ENCODE data around the gene ARHGAP44. TPM values are rescaled to one million over a fixed set of nuclear protein-coding genes. Genes with fewer than 3 reads are reported as not detected.

ARHGAP44 gene
- total RNA-seq, 1 experiment from 2014 or later: 0.40 TPM

DNA sequence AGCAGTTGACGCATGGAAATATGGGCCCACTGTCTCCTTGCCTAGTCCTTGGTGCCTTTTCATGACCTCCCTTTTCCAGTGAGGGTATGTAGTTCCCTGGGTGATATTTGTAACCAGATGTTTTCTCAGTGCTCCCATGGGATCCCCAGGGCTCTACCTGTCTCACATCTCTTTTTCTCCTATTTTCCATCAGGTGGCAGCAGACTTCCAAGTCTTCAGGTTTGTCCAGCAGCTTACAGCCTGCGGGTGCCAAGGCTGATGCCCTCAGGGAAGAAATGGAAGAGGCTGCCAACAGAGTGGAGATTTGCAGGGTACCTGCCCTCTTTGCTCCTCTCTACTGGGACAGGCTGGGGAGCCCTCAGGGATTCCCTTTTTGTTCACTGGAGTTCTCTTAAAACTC is 139.4 kb downstream of the ARHGAP44 start:
- Histone ChIP-seq H2AFZ (ENCODE audit: low read length) (no peak overlapping the region), H3K4me2 (ENCODE audit: low read length) (no peak overlapping the region), H3K27me3 (ENCODE audit: low read length) (peaks cover 21% of the 10 kb centered on the region), H3K36me3 (ENCODE audit: low read depth, low read length) (no peaks in the 10 kb centered on the region), H3K9me3 (ENCODE audit: low read length) (0 out of 2 replicates have a peak, but pooled peaks cover 3% of the 10 kb centered on the region), H3F3A (ENCODE audit: low read length, unreplicated experiment) (no peaks in the 10 kb centered on the region), H3K9me2 (replicated peaks; ENCODE audit: low read length) (no peaks in the 10 kb centered on the region), H3K4me3 (ENCODE audit: low read length) (no peak overlapping the region), H3K79me2 (ENCODE audit: low read length) (no peaks in the 10 kb centered on the region), H4K20me1 (ENCODE audit: low read length) (no peaks in the 10 kb centered on the region), H3K27ac (ENCODE audit: low read length) (no peak overlapping the region), H3K9ac (ENCODE audit: low read length) (no peak overlapping the region), H3K4me1 (ENCODE audit: insufficient read depth, low read length) (no peaks in the 10 kb centered on the region)
- TF ChIP-seq, protein P1, sequence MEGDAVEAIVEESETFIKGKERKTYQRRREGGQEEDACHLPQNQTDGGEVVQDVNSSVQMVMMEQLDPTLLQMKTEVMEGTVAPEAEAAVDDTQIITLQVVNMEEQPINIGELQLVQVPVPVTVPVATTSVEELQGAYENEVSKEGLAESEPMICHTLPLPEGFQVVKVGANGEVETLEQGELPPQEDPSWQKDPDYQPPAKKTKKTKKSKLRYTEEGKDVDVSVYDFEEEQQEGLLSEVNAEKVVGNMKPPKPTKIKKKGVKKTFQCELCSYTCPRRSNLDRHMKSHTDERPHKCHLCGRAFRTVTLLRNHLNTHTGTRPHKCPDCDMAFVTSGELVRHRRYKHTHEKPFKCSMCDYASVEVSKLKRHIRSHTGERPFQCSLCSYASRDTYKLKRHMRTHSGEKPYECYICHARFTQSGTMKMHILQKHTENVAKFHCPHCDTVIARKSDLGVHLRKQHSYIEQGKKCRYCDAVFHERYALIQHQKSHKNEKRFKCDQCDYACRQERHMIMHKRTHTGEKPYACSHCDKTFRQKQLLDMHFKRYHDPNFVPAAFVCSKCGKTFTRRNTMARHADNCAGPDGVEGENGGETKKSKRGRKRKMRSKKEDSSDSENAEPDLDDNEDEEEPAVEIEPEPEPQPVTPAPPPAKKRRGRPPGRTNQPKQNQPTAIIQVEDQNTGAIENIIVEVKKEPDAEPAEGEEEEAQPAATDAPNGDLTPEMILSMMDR (conservative IDR thresholded peaks at IDR 0.05; ENCODE audit: low read depth, low read length): peak; percentile 71
- no peak for TF ChIP-seq EZH2 (IDR thresholded peaks at IDR 0.05; ENCODE audit: low read length, unreplicated experiment)
- no peak for TF ChIP-seq EZH2phosphoT487 (IDR thresholded peaks at IDR 0.05; ENCODE audit: borderline replicate concordance, low read length)
- DNase-seq (peak; percentile 44), ATAC-seq (no peak; the same call in 1 of the 2 replicates)
- POLR2A ChIA-PET (ENCODE audit: unreplicated experiment): no interaction called here
- CTCF ChIA-PET: no interaction called here
- intact Hi-C loops (cut with micrococcal nuclease): loop anchor here (2.0 kb wide), 1 partner anchor 74 kb away; no protein-coding TSS in a partner anchor
- BruUV-seq (replicated peaks): no TSS peak

GRCh38 chr17:12936501-12936900 is 147.2 kb downstream of the ARHGAP44 start:
- Histone ChIP-seq H3K9ac (ENCODE audit: low read length) (no peak overlapping the region), H3K4me1 (ENCODE audit: insufficient read depth, low read length) (no peaks in the 10 kb centered on the region), H3F3A (ENCODE audit: low read length, unreplicated experiment) (no peaks in the 10 kb centered on the region), H3K4me2 (ENCODE audit: low read length) (no peak overlapping the region), H4K20me1 (ENCODE audit: low read length) (no peaks in the 10 kb centered on the region), H3K79me2 (ENCODE audit: low read length) (no peaks in the 10 kb centered on the region), H2AFZ (ENCODE audit: low read length) (no peak overlapping the region), H3K27ac (ENCODE audit: low read length) (no peak overlapping the region), H3K36me3 (ENCODE audit: low read depth, low read length) (no peaks in the 10 kb centered on the region), H3K9me2 (replicated peaks; ENCODE audit: low read length) (no peaks in the 10 kb centered on the region), H3K4me3 (ENCODE audit: low read length) (no peak overlapping the region), H3K27me3 (ENCODE audit: low read length) (peaks cover 17% of the 10 kb centered on the region; the same call in 1 of the 2 replicates), H3K9me3 (ENCODE audit: low read length) (peaks cover 20% of the 10 kb centered on the region; the same call in 1 of the 2 replicates)
- ChIA-PET POLR2A (ENCODE audit: unreplicated experiment) (no interaction called here), CTCF (no interaction called here)
- ATAC-seq (no peak), DNase-seq (no peak)
- intact Hi-C loops (cut with micrococcal nuclease): no loop called here
- no peak for TF ChIP-seq EZH2 (IDR thresholded peaks at IDR 0.05; ENCODE audit: low read length, unreplicated experiment)
- TF ChIP-seq, protein P1 (conservative IDR thresholded peaks at IDR 0.05; ENCODE audit: low read depth, low read length): no peak
- no peak for TF ChIP-seq EZH2phosphoT487 (IDR thresholded peaks at IDR 0.05; ENCODE audit: borderline replicate concordance, low read length)
- no TSS peak for BruUV-seq (replicated peaks)

GRCh38 chr17:12940699-12941098 is 151.4 kb downstream of the ARHGAP44 start:
- ChIA-PET POLR2A (ENCODE audit: unreplicated experiment) (no interaction called here), CTCF (no interaction called here)
- H4K20me1 ChIP-seq (ENCODE audit: low read length): no peaks in the 10 kb centered on the region
- peaks cover 17% of the 10 kb centered on the region; the same call in 1 of the 2 replicates for H3K9me3 ChIP-seq (ENCODE audit: low read length)
- no peak overlapping the region for H3K4me2 ChIP-seq (ENCODE audit: low read length)
- no peak overlapping the region for H3K27ac ChIP-seq (ENCODE audit: low read length)
- no peak overlapping the region for H2AFZ ChIP-seq (ENCODE audit: low read length)
- TF ChIP-seq EZH2phosphoT487 (IDR thresholded peaks at IDR 0.05; ENCODE audit: borderline replicate concordance, low read length) (no peak), EZH2 (IDR thresholded peaks at IDR 0.05; ENCODE audit: low read length, unreplicated experiment) (no peak)
- TF ChIP-seq, protein P1 (conservative IDR thresholded peaks at IDR 0.05; ENCODE audit: low read depth, low read length): no peak
- no peaks in the 10 kb centered on the region for H3F3A ChIP-seq (ENCODE audit: low read length, unreplicated experiment)
- H3K27me3 ChIP-seq (ENCODE audit: low read length): peaks cover 34% of the 10 kb centered on the region
- no peak overlapping the region for H3K4me3 ChIP-seq (ENCODE audit: low read length)
- intact Hi-C loops (cut with micrococcal nuclease): no loop called here
- ATAC-seq (no peak), DNase-seq (no peak)
- no peaks in the 10 kb centered on the region for H3K79me2 ChIP-seq (ENCODE audit: low read length)
- H3K9ac ChIP-seq (ENCODE audit: low read length): no peak overlapping the region
- H3K36me3 ChIP-seq (ENCODE audit: low read depth, low read length): no peaks in the 10 kb centered on the region
- no peaks in the 10 kb centered on the region for H3K4me1 ChIP-seq (ENCODE audit: insufficient read depth, low read length)
- no peaks in the 10 kb centered on the region for H3K9me2 ChIP-seq (replicated peaks; ENCODE audit: low read length)
- BruUV-seq (replicated peaks): no TSS peak
